GM12864 (cell line): ENCODE results near the gene SLC35G2.

Source experiments
- DNase-seq: peaks from one replicate; pipeline ENCODE4 v3.0.0-alpha.2; 2011; ENCODE audit warnings: low read depth
- H3K4me3 ChIP-seq: 2 replicates; pipeline ENCODE4 v1.5.1; 2011; ENCODE audit warnings: mild to moderate bottlenecking, low read depth, low read length, control low read depth
- CTCF ChIP-seq: IDR thresholded peaks from 2 replicates; pipeline ENCODE4 v1.5.1; 2011; ENCODE audit warnings: low read depth, mild to moderate bottlenecking, moderate library complexity, low read length, control low read depth, inconsistent platforms; ENCODE audit errors: missing control alignments

SLC35G2 gene

GRCh38 chr3:136805795-136806194, 13.1 kb upstream of the SLC35G2 start:
- no peak overlapping the region for H3K4me3 ChIP-seq
- DNase-seq: no peak
- TF ChIP-seq CTCF: no peak

GRCh38 chr3:136811701-136812100, 7.2 kb upstream of the SLC35G2 start:
- no peak for DNase-seq
- no peak for TF ChIP-seq CTCF
- H3K4me3 ChIP-seq: no peak overlapping the region

- no peak overlapping the region for H3K4me3 ChIP-seq
- DNase-seq: no peak
- no peak for TF ChIP-seq CTCF
Measured at GRCh38 chr3:136817448-136817847, 1.5 kb upstream of the SLC35G2 start.

- peak overlapping the region; percentile 52 for H3K4me3 ChIP-seq
- TF ChIP-seq CTCF: no peak
- no peak for DNase-seq
Measured at GRCh38 chr3:136818191-136818768, 646 bp upstream of the SLC35G2 start.

- TF ChIP-seq CTCF: no peak
- H3K4me3 ChIP-seq: peak overlapping the region; percentile 52
- DNase-seq: no peak
Measured at GRCh38 chr3:136819392-136819730, 435 bp downstream of the SLC35G2 start.

- H3K4me3 ChIP-seq: peak overlapping the region; percentile 52
- no peak for TF ChIP-seq CTCF
- DNase-seq: no peak
Measured at GRCh38 chr3:136819731-136820679, 1.1 kb downstream of the SLC35G2 start.
